Hepatocyte (in vitro differentiated cells): ENCODE measurements around the gene HINT2. TPM values are rescaled to one million over a fixed set of nuclear protein-coding genes. Genes with fewer than 3 reads are reported as not detected.

ENCODE experiments used
- DNase-seq: peaks from one replicate; pipeline ENCODE4 v3.0.0-alpha.2; 2016; ENCODE audit warnings: low spot score
- H2AFZ ChIP-seq: fragments of 200-600 bp; sonication (generic); 2 replicates; pipeline ENCODE4 v1.6.0; 2016; ENCODE audit warnings: antibody characterized with exemption, mild to moderate bottlenecking
- H3K27ac ChIP-seq: fragments of 200-600 bp; sonication (generic); 2 replicates; pipeline ENCODE4 v1.5.1; 2016; ENCODE audit warnings: mild to moderate bottlenecking
- H3K27me3 ChIP-seq: fragments of 200-600 bp; sonication (generic); 2 replicates; pipeline ENCODE4 v1.6.1; 2016
- H3K36me3 ChIP-seq: fragments of 200-600 bp; sonication (generic); replicated peaks from 2 replicates; pipeline ENCODE4 v1.5.1; 2016; ENCODE audit warnings: low read depth; ENCODE audit not compliant: insufficient read depth
- H3K4me1 ChIP-seq: fragments of 200-600 bp; sonication (generic); 2 replicates; pipeline ENCODE4 v1.5.1; 2016; ENCODE audit warnings: mild to moderate bottlenecking, moderate library complexity; ENCODE audit not compliant: insufficient read depth
- H3K4me2 ChIP-seq: fragments of 200-600 bp; sonication (generic); 2 replicates; pipeline ENCODE4 v1.6.0; 2016
- H3K4me3 ChIP-seq: fragments of 200-600 bp; sonication (generic); 2 replicates; pipeline ENCODE4 v1.5.1; 2016; ENCODE audit warnings: mild to moderate bottlenecking
- H3K79me2 ChIP-seq: fragments of 200-600 bp; sonication (generic); 2 replicates; pipeline ENCODE4 v1.6.0; 2017; ENCODE audit warnings: mild to moderate bottlenecking
- H3K9me2 ChIP-seq: fragments of 200-600 bp; sonication (generic); replicated peaks from 2 replicates; pipeline ENCODE4 v1.6.0; 2017; ENCODE audit warnings: mild to moderate bottlenecking; ENCODE audit not compliant: insufficient read depth
- H3K9me3 ChIP-seq: fragments of 200-600 bp; sonication (generic); 2 replicates; pipeline ENCODE4 v1.5.1; 2016; ENCODE audit warnings: low read depth, mild to moderate bottlenecking
- H4K20me1 ChIP-seq: fragments of 200-600 bp; sonication (generic); 2 replicates; pipeline ENCODE4 v1.6.0; 2016; ENCODE audit warnings: mild to moderate bottlenecking; ENCODE audit not compliant: insufficient read depth, poor library complexity, severe bottlenecking
- EZH2 ChIP-seq: fragments of 200-600 bp; sonication (generic); IDR thresholded peaks from 2 replicates; pipeline ENCODE4 v1.6.1; 2016; ENCODE audit warnings: antibody characterized with exemption, mild to moderate bottlenecking, borderline replicate concordance
- EZH2phosphoT487 ChIP-seq: fragments of 200-600 bp; sonication (generic); IDR thresholded peaks from one replicate; pipeline ENCODE4 v1.6.1; 2018; ENCODE audit warnings: antibody characterized with exemption, mild to moderate bottlenecking, low read depth, moderate library complexity; ENCODE audit not compliant: unreplicated experiment, severe bottlenecking
- WGBS: methylation state at CpG from one replicate; pipeline ENCODE4 v1.1.6; 2016; ENCODE audit warnings: low lambda C conversion rate; ENCODE audit errors: missing lambda C conversion rate; 5-methylcytosine and 5-hydroxymethylcytosine counted together
- polyA plus RNA-seq: library from polyadenylated mRNA; unstranded; fragments of >200 nt; fragmentation: Nextera tagmentation; extraction: Ambion mirVana; gene quantifications from 2 replicates; pipeline ENCODE4 v1.2.1, GENCODE V29; 2016
- total RNA-seq: library from RNA; depleted of rRNA; stranded (reverse); fragments of >200 nt; gene quantifications from 2 replicates; pipeline ENCODE4 v1.2.3, GENCODE V29; 2014
- TF ChIP-seq, protein P1 (sequence below): fragments of 200-600 bp; sonication (generic); IDR thresholded peaks from 2 replicates; pipeline ENCODE4 v1.5.1; 2016; ENCODE audit warnings: antibody characterized with exemption, mild to moderate bottlenecking; ENCODE audit not compliant: poor library complexity

Gene HINT2
- total and polyA plus RNA-seq, 2 experiments from 2014 or later = 45.7 to 87.3 TPM

DNA sequence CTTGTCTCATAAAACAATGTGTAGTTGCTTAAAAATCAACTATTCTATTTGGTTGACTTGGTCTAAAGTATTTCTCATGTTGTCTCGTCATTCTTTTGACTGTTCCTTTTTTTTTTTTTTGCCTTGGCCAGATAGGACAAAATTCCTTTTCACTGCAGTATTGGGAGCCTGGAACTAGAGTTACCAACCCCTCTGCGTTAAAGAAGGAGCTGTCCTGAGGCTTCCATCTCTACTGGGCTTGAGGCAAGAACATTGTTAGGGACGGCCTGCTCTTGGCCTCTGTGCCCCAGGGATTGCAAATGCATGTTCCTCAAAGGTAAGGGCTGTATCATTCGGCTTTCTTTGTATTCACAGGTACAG lies 24.8 kb downstream of the HINT2 start:
- 42% methylated on average over 4 of the region's 4 CpGs for WGBS

DNA sequence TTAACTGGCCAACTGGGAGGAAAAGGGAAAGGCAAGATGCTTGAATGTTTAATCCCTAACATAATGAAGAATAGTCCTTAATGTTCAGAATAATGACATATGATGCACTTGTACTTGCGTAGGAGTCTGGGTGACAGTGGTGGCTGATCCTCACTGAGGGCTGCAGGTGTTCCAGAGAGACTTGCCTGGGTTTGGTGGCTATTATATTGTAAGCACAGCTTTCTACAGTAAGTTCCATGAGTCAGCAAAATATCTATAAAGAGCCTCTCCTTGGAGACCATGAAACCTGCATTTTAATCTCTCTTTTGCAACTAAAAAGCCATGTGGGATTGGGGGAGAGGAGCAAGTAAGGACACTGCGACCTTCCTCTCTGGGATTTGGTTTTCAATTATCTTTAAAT lies 25.3 kb downstream of the HINT2 start:
- Histone ChIP-seq H3K27ac (no peak overlapping the region), H3K9me2 (no peaks in the 10 kb centered on the region)
- WGBS = 100% methylated on average over 2 of the region's 2 CpGs

More for the DNA sequence above, 24.8 kb downstream of the HINT2 start:
- no peak for DNase-seq
- no peak overlapping the region for H2AFZ ChIP-seq
- peaks cover 15% of the 10 kb centered on the region for H3K4me1 ChIP-seq
- H4K20me1 ChIP-seq = no peaks in the 10 kb centered on the region
- no peak overlapping the region for H3K4me3 ChIP-seq
- no peak overlapping the region for H3K27ac ChIP-seq
- H3K79me2 ChIP-seq = no peaks in the 10 kb centered on the region
- H3K27me3 ChIP-seq = no peaks in the 10 kb centered on the region
- TF ChIP-seq EZH2phosphoT487 = no peak
- no peak overlapping the region for H3K4me2 ChIP-seq
- H3K9me3 ChIP-seq = no peaks in the 10 kb centered on the region
- no peaks in the 10 kb centered on the region for H3K36me3 ChIP-seq
- H3K9me2 ChIP-seq = no peaks in the 10 kb centered on the region

DNA sequence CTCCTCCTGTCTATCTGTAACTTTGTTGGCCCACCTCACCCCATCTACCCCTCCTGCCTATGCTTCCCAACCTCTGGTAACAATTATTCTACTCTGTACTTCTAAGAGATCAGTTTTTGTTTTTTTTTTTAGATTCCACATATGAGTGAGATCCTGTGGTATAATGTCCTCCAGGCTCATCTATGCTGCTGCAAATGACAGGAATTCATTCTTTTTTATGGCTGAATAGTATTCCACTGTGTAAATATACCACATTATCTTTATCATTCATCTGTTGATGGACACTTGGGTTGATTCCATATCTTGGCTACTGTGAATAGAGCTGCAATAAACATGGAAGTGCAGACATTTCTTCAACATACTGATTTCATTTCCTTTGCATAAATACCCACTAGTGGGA lies 31.4 kb downstream of the HINT2 start:
- no peaks in the 10 kb centered on the region for H3K9me2 ChIP-seq
- DNase-seq = no peak
- no peaks in the 10 kb centered on the region for H3K36me3 ChIP-seq
- no peak overlapping the region for H2AFZ ChIP-seq
- no peaks in the 10 kb centered on the region for H3K27me3 ChIP-seq
- H3K4me3 ChIP-seq = no peak overlapping the region
- H4K20me1 ChIP-seq = no peaks in the 10 kb centered on the region
- no peaks in the 10 kb centered on the region for H3K9me3 ChIP-seq
- H3K4me2 ChIP-seq = no peak overlapping the region
- TF ChIP-seq EZH2 (no peak), EZH2phosphoT487 (no peak)
- TF ChIP-seq, protein P1, sequence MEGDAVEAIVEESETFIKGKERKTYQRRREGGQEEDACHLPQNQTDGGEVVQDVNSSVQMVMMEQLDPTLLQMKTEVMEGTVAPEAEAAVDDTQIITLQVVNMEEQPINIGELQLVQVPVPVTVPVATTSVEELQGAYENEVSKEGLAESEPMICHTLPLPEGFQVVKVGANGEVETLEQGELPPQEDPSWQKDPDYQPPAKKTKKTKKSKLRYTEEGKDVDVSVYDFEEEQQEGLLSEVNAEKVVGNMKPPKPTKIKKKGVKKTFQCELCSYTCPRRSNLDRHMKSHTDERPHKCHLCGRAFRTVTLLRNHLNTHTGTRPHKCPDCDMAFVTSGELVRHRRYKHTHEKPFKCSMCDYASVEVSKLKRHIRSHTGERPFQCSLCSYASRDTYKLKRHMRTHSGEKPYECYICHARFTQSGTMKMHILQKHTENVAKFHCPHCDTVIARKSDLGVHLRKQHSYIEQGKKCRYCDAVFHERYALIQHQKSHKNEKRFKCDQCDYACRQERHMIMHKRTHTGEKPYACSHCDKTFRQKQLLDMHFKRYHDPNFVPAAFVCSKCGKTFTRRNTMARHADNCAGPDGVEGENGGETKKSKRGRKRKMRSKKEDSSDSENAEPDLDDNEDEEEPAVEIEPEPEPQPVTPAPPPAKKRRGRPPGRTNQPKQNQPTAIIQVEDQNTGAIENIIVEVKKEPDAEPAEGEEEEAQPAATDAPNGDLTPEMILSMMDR = no peak
- no peaks in the 10 kb centered on the region for H3K4me1 ChIP-seq
- no peaks in the 10 kb centered on the region for H3K79me2 ChIP-seq
- no peak overlapping the region for H3K27ac ChIP-seq

More for the DNA sequence above, 25.3 kb downstream of the HINT2 start:
- no peak for DNase-seq
- no peak overlapping the region for H3K4me2 ChIP-seq
- H3K36me3 ChIP-seq = no peaks in the 10 kb centered on the region
- H3K4me3 ChIP-seq = no peak overlapping the region
- H3K27me3 ChIP-seq = no peaks in the 10 kb centered on the region
- H3K4me1 ChIP-seq = peaks cover 15% of the 10 kb centered on the region
- no peak overlapping the region for H2AFZ ChIP-seq
- no peaks in the 10 kb centered on the region for H3K9me3 ChIP-seq
- no peaks in the 10 kb centered on the region for H4K20me1 ChIP-seq
- H3K79me2 ChIP-seq = no peaks in the 10 kb centered on the region
- TF ChIP-seq EZH2 (no peak), EZH2phosphoT487 (no peak)
- TF ChIP-seq, protein P1 = no peak

DNA sequence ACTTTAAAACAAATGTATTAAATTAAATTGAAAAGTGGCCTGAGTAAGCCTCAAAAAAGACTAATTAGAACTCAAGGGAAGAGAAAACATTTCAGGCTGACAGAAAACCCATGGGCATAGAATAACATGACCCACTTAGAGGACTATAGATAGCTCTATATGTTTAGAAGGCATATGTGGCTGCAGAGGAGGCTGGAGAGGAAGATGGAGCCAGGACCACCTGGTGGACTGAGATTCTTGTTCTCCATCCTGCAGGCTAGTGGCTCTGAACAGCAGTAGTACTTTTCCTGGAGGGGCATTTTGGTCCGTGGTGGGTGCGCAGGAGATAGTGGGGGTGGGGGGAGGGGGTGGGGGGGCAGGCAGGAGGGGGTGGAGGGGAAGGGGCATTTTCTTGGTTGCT lies 33.8 kb downstream of the HINT2 start:
- Histone ChIP-seq H3K9me3 (no peaks in the 10 kb centered on the region), H3K27ac (no peak overlapping the region), H4K20me1 (no peaks in the 10 kb centered on the region), H3K4me1 (no peaks in the 10 kb centered on the region), H3K9me2 (no peaks in the 10 kb centered on the region), H3K79me2 (no peaks in the 10 kb centered on the region), H3K4me3 (no peak overlapping the region), H3K36me3 (no peaks in the 10 kb centered on the region), H3K27me3 (no peaks in the 10 kb centered on the region), H3K4me2 (no peak overlapping the region), H2AFZ (no peak overlapping the region)
- DNase-seq = no peak
- WGBS = 80% methylated on average over 2 of the region's 2 CpGs
- TF ChIP-seq EZH2phosphoT487 (no peak), EZH2 (no peak)
- TF ChIP-seq, protein P1 = no peak
